ENCODE measurements around the gene SLC17A4.
A peak's percentile ranks its signal among the peaks of the same experiment; 100 is the strongest.

SLC17A4 gene

GRCh38 chr6:25749837-25750236 lies 4.7 kb upstream of the SLC17A4 start:
- Histone ChIP-seq H3K9ac (ENCODE audit: low read length) (no peak overlapping the region), H3K4me2 (ENCODE audit: low read depth, low read length, poor library complexity, severe bottlenecking) (peak overlapping the region; percentile 1), H3K4me3 (ENCODE audit: insufficient read depth, low read length, poor library complexity, severe bottlenecking) (no peak overlapping the region), H3K9me2 (replicated peaks; ENCODE audit: insufficient read depth, low read length) (no peaks in the 10 kb centered on the region), H3F3A (ENCODE audit: insufficient read depth) (no peaks in the 10 kb centered on the region), H3K36me3 (ENCODE audit: low read length) (no peaks in the 10 kb centered on the region), H2AFZ (ENCODE audit: low read depth, low read length, severe bottlenecking) (peak overlapping the region; percentile 15), H3K27me3 (ENCODE audit: low read length) (no peaks in the 10 kb centered on the region), H3K79me2 (ENCODE audit: insufficient read depth, low read length) (no peaks in the 10 kb centered on the region), H4K20me1 (ENCODE audit: low read depth, low read length) (no peaks in the 10 kb centered on the region), H3K27ac (ENCODE audit: low read depth, low read length) (no peak overlapping the region), H3K9me3 (ENCODE audit: insufficient read depth, low read length) (no peaks in the 10 kb centered on the region)
- no peak for TF ChIP-seq EZH2phosphoT487 (conservative IDR thresholded peaks at IDR 0.05; ENCODE audit: low read length)
- TF ChIP-seq CTCF (IDR thresholded peaks at IDR 0.05; ENCODE audit: insufficient read depth, low read length, poor library complexity, severe bottlenecking): no peak

GRCh38 chr6:25750906-25751305 lies 3.6 kb upstream of the SLC17A4 start:
- Histone ChIP-seq H2AFZ (ENCODE audit: low read depth, low read length, severe bottlenecking) (no peak overlapping the region), H3K27me3 (ENCODE audit: low read length) (no peaks in the 10 kb centered on the region), H3K27ac (ENCODE audit: low read depth, low read length) (no peak overlapping the region), H3K9ac (ENCODE audit: low read length) (no peak overlapping the region), H3F3A (ENCODE audit: insufficient read depth) (no peaks in the 10 kb centered on the region), H3K9me2 (replicated peaks; ENCODE audit: insufficient read depth, low read length) (no peaks in the 10 kb centered on the region), H3K4me3 (ENCODE audit: insufficient read depth, low read length, poor library complexity, severe bottlenecking) (no peak overlapping the region), H3K79me2 (ENCODE audit: insufficient read depth, low read length) (no peaks in the 10 kb centered on the region), H3K9me3 (ENCODE audit: insufficient read depth, low read length) (no peaks in the 10 kb centered on the region), H3K4me2 (ENCODE audit: low read depth, low read length, poor library complexity, severe bottlenecking) (no peak overlapping the region), H4K20me1 (ENCODE audit: low read depth, low read length) (no peaks in the 10 kb centered on the region), H3K36me3 (ENCODE audit: low read length) (no peaks in the 10 kb centered on the region)
- TF ChIP-seq EZH2phosphoT487 (conservative IDR thresholded peaks at IDR 0.05; ENCODE audit: low read length) (no peak), CTCF (IDR thresholded peaks at IDR 0.05; ENCODE audit: insufficient read depth, low read length, poor library complexity, severe bottlenecking) (no peak)

- no peak for TF ChIP-seq EZH2phosphoT487 (conservative IDR thresholded peaks at IDR 0.05; ENCODE audit: low read length)
- TF ChIP-seq CTCF (IDR thresholded peaks at IDR 0.05; ENCODE audit: insufficient read depth, low read length, poor library complexity, severe bottlenecking): no peak
- Histone ChIP-seq H3K36me3 (ENCODE audit: low read length) (no peaks in the 10 kb centered on the region), H2AFZ (ENCODE audit: low read depth, low read length, severe bottlenecking) (no peak overlapping the region), H3K9ac (ENCODE audit: low read length) (no peak overlapping the region), H3F3A (ENCODE audit: insufficient read depth) (no peaks in the 10 kb centered on the region), H3K27me3 (ENCODE audit: low read length) (no peaks in the 10 kb centered on the region), H3K4me2 (ENCODE audit: low read depth, low read length, poor library complexity, severe bottlenecking) (no peak overlapping the region), H3K79me2 (ENCODE audit: insufficient read depth, low read length) (no peaks in the 10 kb centered on the region), H3K27ac (ENCODE audit: low read depth, low read length) (no peak overlapping the region), H4K20me1 (ENCODE audit: low read depth, low read length) (no peaks in the 10 kb centered on the region), H3K9me3 (ENCODE audit: insufficient read depth, low read length) (no peaks in the 10 kb centered on the region), H3K4me3 (ENCODE audit: insufficient read depth, low read length, poor library complexity, severe bottlenecking) (no peak overlapping the region), H3K9me2 (replicated peaks; ENCODE audit: insufficient read depth, low read length) (no peaks in the 10 kb centered on the region)
These were observed 1.5 kb upstream of the SLC17A4 start for GRCh38 chr6:25753079-25753478.

All from SU-DHL-6 (cell line).